Measurements from ENCODE around the gene TBPL1.
"Not testable (repeated sequence)": the region's sequence is repeated elsewhere in the genome, so short reads cannot be mapped to it uniquely, and the experiment has no call there.

The TBPL1 gene

DNA sequence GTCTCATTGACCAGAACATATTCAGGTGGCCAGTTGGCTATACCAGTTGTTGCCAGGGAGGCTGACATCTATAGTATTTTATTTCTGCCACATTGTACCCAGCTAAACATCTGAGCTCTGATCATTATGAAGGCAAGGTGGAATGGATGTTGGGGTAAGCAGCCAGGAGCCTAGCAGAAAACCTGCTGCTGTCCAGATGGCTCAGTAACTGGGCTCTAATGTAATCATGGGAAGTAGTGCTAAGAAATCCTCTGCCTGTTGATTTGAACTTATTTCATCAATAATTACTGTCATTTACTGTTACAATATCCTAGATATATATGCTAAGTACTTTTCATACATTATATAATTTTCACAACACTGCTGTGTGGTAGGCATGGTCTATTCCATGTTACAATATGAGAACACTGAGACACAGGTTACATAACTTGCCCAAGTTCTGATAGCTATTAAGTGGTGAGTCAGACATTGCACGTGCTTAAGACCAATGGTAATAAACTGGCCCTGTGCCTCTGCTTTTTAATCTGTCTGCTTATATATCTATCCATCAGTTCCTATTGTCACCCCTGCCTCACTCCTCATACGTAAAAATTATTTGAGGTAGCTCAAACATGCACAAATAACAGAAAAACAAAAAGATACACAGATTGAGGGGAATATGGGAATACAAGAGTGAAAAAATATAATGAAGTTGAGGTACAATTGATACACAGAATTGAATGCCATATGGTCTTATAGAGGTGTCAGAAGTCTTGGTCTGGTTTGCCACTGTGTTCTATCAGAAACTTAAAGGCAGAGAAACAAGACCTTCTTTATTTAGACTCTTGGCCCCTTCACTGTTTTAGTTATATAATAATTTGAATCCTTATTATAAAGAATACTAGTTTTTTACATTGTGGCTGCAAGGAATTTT, 25.2 kb downstream of the TBPL1 start:
- DNase-seq: no peak

GRCh38 chr6:133978896-133979240, 25.8 kb downstream of the TBPL1 start:
- no peak for DNase-seq

- not testable (repeated sequence) for DNase-seq
Observed at GRCh38 chr6:133979269-133979963, 26.4 kb downstream of the TBPL1 start.

GRCh38 chr6:133980168-133980567, 27.1 kb downstream of the TBPL1 start:
- DNase-seq: no peak

- DNase-seq: no peak
Observed at GRCh38 chr6:133983099-133983939, 30.3 kb downstream of the TBPL1 start.

DNA sequence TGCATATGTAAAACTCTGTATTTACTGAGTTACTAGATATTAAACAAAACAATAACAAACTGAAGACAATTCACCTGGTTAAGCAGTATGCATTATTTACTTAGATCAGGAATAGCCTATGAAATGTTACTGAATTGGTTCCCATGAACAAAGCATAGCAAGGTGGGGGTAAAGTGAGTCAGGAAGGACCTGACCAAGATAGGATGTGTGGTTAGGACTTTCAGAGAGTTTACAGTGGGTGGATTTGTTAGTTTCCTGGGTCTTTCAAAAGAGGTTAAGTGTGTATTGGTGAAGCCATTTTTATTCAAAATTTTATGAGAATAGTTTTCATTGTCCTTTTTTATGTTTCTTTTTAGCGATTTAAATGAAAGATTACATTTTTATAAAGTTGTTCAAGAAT, 32.9 kb downstream of the TBPL1 start:
- DNase-seq: no peak

DNA sequence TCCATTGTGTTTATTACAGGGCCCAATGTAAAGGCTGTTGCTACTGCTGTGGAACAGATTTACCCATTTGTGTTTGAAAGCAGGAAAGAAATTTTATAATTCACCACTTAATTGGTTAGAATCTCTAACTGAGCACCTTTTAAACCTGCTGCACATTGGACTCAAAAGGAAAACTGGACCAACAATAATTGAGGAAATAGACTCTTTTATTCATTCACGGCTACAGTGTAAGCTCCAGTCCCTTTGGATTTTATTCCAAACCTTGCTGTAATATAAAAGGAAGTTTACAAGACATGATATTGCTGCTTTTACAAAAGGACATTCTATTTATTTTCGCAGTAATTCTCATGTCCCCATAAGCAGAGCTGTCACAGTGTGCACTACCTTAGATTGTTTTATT, 33.9 kb downstream of the TBPL1 start:
- no peak for DNase-seq

DNA sequence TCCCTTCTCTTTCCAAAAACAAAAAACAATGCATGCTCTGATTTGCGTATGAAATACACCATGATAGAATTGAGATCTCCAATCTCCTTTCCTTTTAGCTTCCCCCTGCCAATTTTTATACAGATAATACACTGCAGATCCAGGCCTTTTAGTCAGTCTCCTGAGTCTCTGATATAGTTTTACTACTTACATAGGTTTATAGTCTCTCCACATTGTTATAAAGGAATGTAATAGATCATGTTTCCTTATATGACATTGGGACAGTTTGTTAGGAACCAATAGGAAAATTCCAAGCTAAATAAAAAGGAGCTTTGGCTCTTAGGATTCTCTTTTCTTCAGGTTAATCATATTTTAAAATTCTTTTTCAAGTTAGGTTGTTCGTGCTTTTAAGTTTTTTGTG, 36.5 kb downstream of the TBPL1 start:
- no peak for DNase-seq

- no peak for DNase-seq
Observed at GRCh38 chr6:133990321-133990720, 37.3 kb downstream of the TBPL1 start.

- DNase-seq: no peak
Observed at GRCh38 chr6:133991096-133991593, 38.1 kb downstream of the TBPL1 start.

DNA sequence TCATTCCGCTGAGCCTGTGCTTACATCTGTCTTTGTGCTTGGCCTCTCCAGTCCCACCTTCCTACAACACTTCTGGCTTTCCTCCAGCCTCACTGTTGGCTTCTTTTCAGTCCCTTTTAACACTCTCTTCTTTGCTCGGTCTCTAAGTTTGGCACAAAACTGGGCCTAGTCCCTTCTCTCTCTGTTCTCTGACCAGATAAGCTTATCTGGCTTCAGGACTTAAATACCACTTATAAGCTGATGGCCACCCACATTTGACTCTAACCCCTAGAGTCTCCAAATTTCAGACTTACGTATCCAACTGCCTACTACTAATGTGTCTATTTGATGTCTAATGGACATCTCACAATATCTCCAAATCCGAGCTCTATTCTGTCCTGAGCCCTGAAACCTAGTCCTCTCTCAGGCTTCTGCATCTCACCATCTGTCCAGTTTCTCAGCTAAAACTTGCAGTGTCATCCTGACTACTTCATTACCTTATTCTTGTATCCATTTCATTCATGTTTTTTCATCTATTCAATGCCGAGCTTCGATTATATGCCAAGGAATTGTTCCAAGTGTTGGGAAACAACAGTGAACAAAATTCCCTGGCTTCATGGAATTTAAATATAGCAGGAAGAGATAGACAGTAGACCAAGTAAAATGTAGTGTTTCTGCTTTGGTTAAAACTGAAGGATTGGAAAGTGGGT, 40.1 kb downstream of the TBPL1 start:
- DNase-seq: no peak

- no peak for DNase-seq
Observed at GRCh38 chr6:133995296-133995695, 42.3 kb downstream of the TBPL1 start.

DNA sequence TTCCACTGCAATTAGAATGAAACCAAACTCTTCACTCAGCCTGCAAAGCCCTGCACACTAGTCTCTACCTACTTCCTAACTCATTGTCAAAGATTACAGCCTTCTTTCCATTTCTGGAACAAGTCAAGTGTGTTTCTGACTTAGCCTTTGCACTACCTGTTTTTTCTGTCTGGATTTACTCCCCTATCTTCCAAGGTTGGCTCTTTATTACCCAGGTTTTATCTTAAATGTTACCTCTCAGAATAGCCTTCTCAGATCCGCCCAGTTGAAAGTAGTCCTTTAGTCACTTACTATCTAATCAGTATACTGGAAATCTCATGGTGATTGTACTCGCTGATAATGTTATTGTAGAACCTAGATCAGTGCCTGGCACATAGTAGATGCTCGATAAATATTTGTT, 42.7 kb downstream of the TBPL1 start:
- DNase-seq: no peak

- DNase-seq: no peak
Observed at GRCh38 chr6:133997267-133997666, 44.2 kb downstream of the TBPL1 start.

DNA sequence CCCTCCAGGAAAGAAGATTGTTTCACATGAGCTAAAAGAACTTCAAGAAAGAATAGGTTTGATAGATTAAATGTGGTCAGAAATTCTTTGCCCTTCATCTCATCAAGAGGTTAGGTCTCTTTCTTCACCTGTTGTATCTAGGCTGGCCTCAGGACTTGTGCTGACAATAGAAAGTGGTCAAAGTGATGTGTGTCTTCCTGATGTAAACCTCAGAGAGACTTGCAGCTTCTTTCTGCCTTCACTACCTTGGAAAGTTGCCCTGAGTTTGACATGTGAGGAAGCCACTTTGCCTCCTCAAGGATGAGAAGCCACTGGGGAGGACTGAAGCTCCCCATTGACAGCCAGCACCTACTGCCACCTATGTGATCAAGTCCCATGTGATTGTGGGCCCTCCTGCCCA, 46.3 kb downstream of the TBPL1 start:
- no peak for DNase-seq

- DNase-seq: no peak
Observed at GRCh38 chr6:134000443-134000842, 47.4 kb downstream of the TBPL1 start.

DNA sequence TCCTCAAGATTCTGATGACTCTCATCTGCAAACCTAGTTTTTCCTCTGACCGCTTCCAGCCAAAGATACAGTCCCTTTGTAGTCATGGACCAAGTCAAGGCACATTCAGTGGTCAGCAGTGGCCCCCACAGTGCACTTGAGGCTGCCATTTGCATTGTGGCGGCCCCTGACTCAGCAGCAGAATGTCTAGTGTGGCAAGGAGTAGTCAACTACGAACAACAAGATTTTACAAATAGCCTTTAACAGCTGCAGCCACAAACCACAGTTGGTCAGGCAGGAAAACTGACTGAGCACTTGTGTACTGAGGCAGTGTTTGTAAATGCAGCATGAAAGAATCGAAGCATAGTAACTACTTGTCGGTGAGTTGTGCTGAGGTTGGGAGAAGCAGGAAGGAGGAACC, 49.8 kb downstream of the TBPL1 start:
- no peak for DNase-seq

DNA sequence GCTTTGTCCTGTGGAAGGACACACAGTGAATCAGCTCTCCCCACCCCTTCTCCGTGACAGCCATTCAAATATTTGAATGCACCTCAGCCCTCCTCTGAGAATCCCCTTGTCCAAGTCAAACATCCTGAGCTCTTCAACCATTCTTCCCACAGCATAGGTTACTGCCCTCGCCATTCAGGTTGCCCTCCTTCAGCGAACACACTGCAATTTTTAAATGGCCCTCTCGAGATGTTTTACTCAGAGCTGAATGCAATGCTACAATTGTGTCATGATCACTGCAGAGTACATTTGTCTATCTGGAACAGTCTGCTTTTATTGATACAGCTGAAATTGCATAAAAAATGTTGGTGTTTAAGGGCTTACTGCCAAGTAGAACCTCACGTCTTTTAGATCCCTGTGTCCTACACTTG, 50.5 kb downstream of the TBPL1 start:
- no peak for DNase-seq

- peak; percentile 10 for DNase-seq
Observed at GRCh38 chr6:134004714-134005113, 51.7 kb downstream of the TBPL1 start.

GRCh38 chr6:134005800-134006199, 52.8 kb downstream of the TBPL1 start:
- DNase-seq: no peak

DNA sequence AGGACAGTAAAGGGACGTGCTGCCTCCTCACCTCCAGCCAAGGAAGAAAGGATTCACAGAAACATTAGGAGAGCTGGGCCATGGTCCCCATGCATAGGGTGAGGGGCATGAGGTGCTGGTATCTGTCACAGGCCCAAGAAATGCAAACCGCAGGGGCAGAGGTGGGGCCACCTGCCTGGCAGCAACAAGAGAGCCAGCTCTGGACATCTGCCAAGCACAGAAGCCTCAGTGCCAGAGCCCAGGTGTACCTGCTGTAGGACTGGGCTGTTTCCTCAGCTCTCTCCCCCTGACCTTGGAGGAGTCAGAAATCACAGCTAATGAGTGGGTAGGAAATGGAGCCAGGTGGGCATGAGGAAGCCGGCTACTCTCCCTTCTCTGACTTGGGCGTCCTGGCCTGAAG, 54.1 kb downstream of the TBPL1 start:
- no peak for DNase-seq

- DNase-seq: no peak
Observed at GRCh38 chr6:134009876-134010275, 56.9 kb downstream of the TBPL1 start.

DNA sequence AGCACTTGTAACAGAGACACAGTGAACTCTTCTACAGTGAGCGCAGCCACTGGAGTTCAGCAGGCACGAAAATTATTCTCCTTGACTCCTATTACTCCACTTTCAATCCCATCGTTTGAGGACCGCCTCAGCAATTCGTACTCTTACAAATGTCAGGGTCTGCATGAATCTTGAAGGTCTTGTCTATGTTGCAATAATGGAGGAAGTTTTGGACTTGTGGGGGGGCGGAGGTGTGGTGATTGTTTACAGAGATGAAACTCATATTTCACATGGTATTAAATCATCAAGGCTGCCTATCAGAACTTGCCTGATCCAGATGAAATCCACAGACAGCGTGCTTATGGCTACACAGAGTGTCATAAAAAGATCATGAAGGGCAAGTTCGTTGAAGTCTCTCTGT, 57.4 kb downstream of the TBPL1 start:
- DNase-seq: no peak

Measured in NCI-H1694 (cell line).